Measurements from ENCODE around the gene THSD8. TPM values are rescaled to one million over a fixed set of nuclear protein-coding genes. Genes with fewer than 3 reads are reported as not detected.
A peak's percentile ranks its signal among the peaks of the same experiment; 100 is the strongest.

The THSD8 gene
- total RNA-seq, 1 experiment from 2014 or later = 14.5 TPM

- no peak for DNase-seq (ENCODE audit: unreplicated experiment)
- H3K27ac Mint-ChIP-seq (ENCODE audit: low read depth, unreplicated experiment) = no peak overlapping the region
- ChIA-PET CTCF (interaction anchor here (1.6 kb wide), 1 partner anchor 23 kb away, joined by 4 read pairs; no protein-coding TSS in a partner anchor), POLR2A (no interaction called here)
- no peak overlapping the region for H3K4me3 Mint-ChIP-seq (ENCODE audit: unreplicated experiment)
- H3K4me1 Mint-ChIP-seq (ENCODE audit: insufficient read depth, unreplicated experiment) = no peaks in the 10 kb centered on the region
- no TSS peak for BruUV-seq (replicated peaks)
- H3K9me3 Mint-ChIP-seq (ENCODE audit: unreplicated experiment) = peaks cover 8% of the 10 kb centered on the region
- intact Hi-C loops (cut with micrococcal nuclease) = no loop called here
- H3K36me3 Mint-ChIP-seq (ENCODE audit: insufficient read depth, unreplicated experiment) = no peaks in the 10 kb centered on the region
- H3K27me3 Mint-ChIP-seq (ENCODE audit: insufficient read depth, unreplicated experiment) = no peaks in the 10 kb centered on the region
- no peak for TF ChIP-seq CTCF (IDR thresholded peaks at IDR 0.05; ENCODE audit: unreplicated experiment)
Measured at GRCh38 chr19:12825254-12826131, 23.6 kb downstream of the THSD8 start.

GRCh38 chr19:12828494-12828893 lies 26.6 kb downstream of the THSD8 start:
- Mint-ChIP-seq H3K4me1 (ENCODE audit: insufficient read depth, unreplicated experiment) (peaks cover 6% of the 10 kb centered on the region), H3K4me3 (ENCODE audit: unreplicated experiment) (no peak overlapping the region), H3K27me3 (ENCODE audit: insufficient read depth, unreplicated experiment) (peaks cover 21% of the 10 kb centered on the region), H3K27ac (ENCODE audit: low read depth, unreplicated experiment) (no peak overlapping the region), H3K9me3 (ENCODE audit: unreplicated experiment) (no peaks in the 10 kb centered on the region), H3K36me3 (ENCODE audit: insufficient read depth, unreplicated experiment) (no peaks in the 10 kb centered on the region)
- no peak for TF ChIP-seq CTCF (IDR thresholded peaks at IDR 0.05; ENCODE audit: unreplicated experiment)
- intact Hi-C loops (cut with micrococcal nuclease) = no loop called here
- peak; percentile 70 for DNase-seq (ENCODE audit: unreplicated experiment)
- BruUV-seq (replicated peaks) = no TSS peak
- ChIA-PET CTCF (interaction anchor here (2.5 kb wide), 1 partner anchor 19 kb away, joined by 21 read pairs; no protein-coding TSS in a partner anchor), POLR2A (no interaction called here)

- Mint-ChIP-seq H3K36me3 (ENCODE audit: insufficient read depth, unreplicated experiment) (no peaks in the 10 kb centered on the region), H3K4me3 (ENCODE audit: unreplicated experiment) (peak overlapping the region; percentile 26), H3K9me3 (ENCODE audit: unreplicated experiment) (no peaks in the 10 kb centered on the region), H3K27ac (ENCODE audit: low read depth, unreplicated experiment) (no peak overlapping the region), H3K4me1 (ENCODE audit: insufficient read depth, unreplicated experiment) (peaks cover 16% of the 10 kb centered on the region), H3K27me3 (ENCODE audit: insufficient read depth, unreplicated experiment) (peaks cover 21% of the 10 kb centered on the region)
- BruUV-seq (replicated peaks) = no TSS peak
- ChIA-PET CTCF (no interaction called here), POLR2A (no interaction called here)
- intact Hi-C loops (cut with micrococcal nuclease) = no loop called here
- DNase-seq (ENCODE audit: unreplicated experiment) = no peak
- TF ChIP-seq CTCF (IDR thresholded peaks at IDR 0.05; ENCODE audit: unreplicated experiment) = no peak
Measured at GRCh38 chr19:12833418-12833737, 31.5 kb downstream of the THSD8 start.

- H3K27ac Mint-ChIP-seq (ENCODE audit: low read depth, unreplicated experiment) = no peak overlapping the region
- BruUV-seq (replicated peaks) = no TSS peak
- ChIA-PET CTCF (interaction anchor here (0.7 to 2.1 kb wide), 3 partner anchors 13 to 119 kb away, joined by 3 to 11 read pairs (median 4); no protein-coding TSS in a partner anchor), POLR2A (interaction anchor here (0.7 kb wide), 1 partner anchor 107 kb away, joined by 4 read pairs; no protein-coding TSS in a partner anchor)
- no peaks in the 10 kb centered on the region for H3K9me3 Mint-ChIP-seq (ENCODE audit: unreplicated experiment)
- intact Hi-C loops (cut with micrococcal nuclease) = no loop called here
- peaks cover 23% of the 10 kb centered on the region for H3K27me3 Mint-ChIP-seq (ENCODE audit: insufficient read depth, unreplicated experiment)
- peaks cover 16% of the 10 kb centered on the region for H3K4me1 Mint-ChIP-seq (ENCODE audit: insufficient read depth, unreplicated experiment)
- H3K36me3 Mint-ChIP-seq (ENCODE audit: insufficient read depth, unreplicated experiment) = no peaks in the 10 kb centered on the region
- peak overlapping the region; percentile 56 for H3K4me3 Mint-ChIP-seq (ENCODE audit: unreplicated experiment)
- DNase-seq (ENCODE audit: unreplicated experiment) = peak; percentile 47
- no peak for TF ChIP-seq CTCF (IDR thresholded peaks at IDR 0.05; ENCODE audit: unreplicated experiment)
Measured at GRCh38 chr19:12833738-12834565, 32.1 kb downstream of the THSD8 start.
